Measurements from ENCODE around the gene ARHGAP30. TPM values are rescaled to one million over a fixed set of nuclear protein-coding genes. Genes with fewer than 3 reads are reported as not detected.

Gene ARHGAP30
- total RNA-seq, 2 donors from 2014 or later: 0.07 to 0.13 TPM

DNA sequence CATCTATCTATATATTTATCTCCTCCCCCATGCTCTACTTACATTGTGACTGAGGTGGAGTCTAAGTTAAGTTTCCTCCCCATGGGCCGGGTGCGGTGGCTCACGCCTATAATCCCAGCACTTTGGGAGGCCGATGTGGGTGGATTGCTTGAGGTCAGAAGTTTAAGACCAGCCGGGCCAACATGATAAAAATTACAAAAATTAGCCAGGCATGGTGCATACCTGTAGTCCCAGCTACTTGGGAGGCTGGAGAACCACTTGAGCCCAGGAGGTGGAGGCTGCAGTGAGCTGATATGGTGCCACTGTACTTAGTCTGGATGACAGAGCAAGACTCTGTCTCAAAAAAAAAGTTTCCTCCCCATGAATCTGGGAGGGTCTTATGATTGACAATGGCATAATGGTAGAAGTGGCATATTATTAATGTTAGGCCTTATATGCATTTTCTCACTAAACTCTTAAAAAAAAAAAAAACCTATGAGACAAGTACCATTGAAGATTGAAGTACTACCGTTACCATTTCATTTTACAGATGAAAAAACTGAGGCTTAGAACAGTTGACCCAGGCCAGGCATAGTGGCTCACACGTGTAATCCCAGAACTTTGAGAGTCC lies 60.0 kb downstream of the ARHGAP30 start:
- peaks cover 49% of the 10 kb centered on the region for H3K36me3 ChIP-seq (ENCODE audit: control insufficient read depth, insufficient read depth, low read length)
- no peak overlapping the region for H3K9ac ChIP-seq (ENCODE audit: extremely low read depth, low read length, poor library complexity, severe bottlenecking)
- DNase-seq: no peak
- no peak overlapping the region for H3K4me3 ChIP-seq (ENCODE audit: low read length)
- Mint-ChIP-seq H3K4me1 (peaks cover 30% of the 10 kb centered on the region), H3K27me3 (ENCODE audit: insufficient read depth) (no peaks in the 10 kb centered on the region), H3K4me3 (no peak overlapping the region), H3K27ac (no peak overlapping the region), H3K36me3 (ENCODE audit: low read depth) (peaks cover 41% of the 10 kb centered on the region), H3K9me3 (no peaks in the 10 kb centered on the region)
- peaks cover 4% of the 10 kb centered on the region for H3K4me1 ChIP-seq (ENCODE audit: control insufficient read depth, insufficient read depth, low read length)
- no peaks in the 10 kb centered on the region for H3K27me3 ChIP-seq (ENCODE audit: control insufficient read depth, insufficient read depth, low read length, poor library complexity, severe bottlenecking)
- 92% methylated on average over 6 to 7 of the region's 7 CpGs for WGBS, 2 experiments (ENCODE audit: insufficient coverage in 1 of 2, insufficient read length in 1 of 2)
- TF ChIP-seq, protein P1, sequence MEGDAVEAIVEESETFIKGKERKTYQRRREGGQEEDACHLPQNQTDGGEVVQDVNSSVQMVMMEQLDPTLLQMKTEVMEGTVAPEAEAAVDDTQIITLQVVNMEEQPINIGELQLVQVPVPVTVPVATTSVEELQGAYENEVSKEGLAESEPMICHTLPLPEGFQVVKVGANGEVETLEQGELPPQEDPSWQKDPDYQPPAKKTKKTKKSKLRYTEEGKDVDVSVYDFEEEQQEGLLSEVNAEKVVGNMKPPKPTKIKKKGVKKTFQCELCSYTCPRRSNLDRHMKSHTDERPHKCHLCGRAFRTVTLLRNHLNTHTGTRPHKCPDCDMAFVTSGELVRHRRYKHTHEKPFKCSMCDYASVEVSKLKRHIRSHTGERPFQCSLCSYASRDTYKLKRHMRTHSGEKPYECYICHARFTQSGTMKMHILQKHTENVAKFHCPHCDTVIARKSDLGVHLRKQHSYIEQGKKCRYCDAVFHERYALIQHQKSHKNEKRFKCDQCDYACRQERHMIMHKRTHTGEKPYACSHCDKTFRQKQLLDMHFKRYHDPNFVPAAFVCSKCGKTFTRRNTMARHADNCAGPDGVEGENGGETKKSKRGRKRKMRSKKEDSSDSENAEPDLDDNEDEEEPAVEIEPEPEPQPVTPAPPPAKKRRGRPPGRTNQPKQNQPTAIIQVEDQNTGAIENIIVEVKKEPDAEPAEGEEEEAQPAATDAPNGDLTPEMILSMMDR (conservative IDR thresholded peaks at IDR 0.05): no peak
- H3K9me3 ChIP-seq (ENCODE audit: control insufficient read depth, low read length): no peaks in the 10 kb centered on the region
- no peak overlapping the region for H3K27ac ChIP-seq (ENCODE audit: low read depth, low read length)

DNA sequence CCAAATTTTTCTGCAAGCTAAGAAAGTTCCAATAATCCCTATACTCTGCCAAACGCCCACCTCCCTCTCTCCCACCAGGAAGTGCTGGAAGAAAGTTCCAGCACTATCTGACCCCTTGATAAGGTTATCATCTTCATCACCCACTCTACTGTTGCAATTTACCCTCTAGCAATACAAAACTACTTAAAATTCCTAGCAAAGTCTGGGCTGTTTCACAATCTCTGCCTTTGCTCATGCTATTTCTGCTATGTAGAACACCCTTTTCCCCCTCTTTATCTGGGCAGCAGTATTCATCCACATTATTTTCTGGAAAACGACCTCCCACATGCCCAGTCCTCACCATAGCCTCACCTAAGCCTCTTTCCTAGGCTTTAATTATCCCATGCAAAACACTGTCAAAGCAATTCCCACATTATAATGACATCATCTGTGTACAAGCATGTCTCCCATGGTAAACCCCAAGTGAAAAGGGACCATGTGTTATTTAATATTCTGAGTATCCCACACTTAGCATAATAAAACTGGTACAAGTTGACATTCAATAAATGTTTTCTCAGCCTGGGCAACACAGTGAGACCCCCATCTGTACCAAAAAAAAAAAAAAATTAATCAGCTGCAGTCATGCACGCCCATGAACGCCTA lies 60.7 kb downstream of the ARHGAP30 start:
- H3K36me3 ChIP-seq (ENCODE audit: control insufficient read depth, insufficient read depth, low read length): peaks cover 43% of the 10 kb centered on the region
- Mint-ChIP-seq H3K4me3 (no peak overlapping the region), H3K4me1 (peaks cover 27% of the 10 kb centered on the region), H3K9me3 (no peaks in the 10 kb centered on the region), H3K27ac (peak overlapping the region; percentile 4), H3K27me3 (ENCODE audit: insufficient read depth) (no peaks in the 10 kb centered on the region), H3K36me3 (ENCODE audit: low read depth) (peaks cover 35% of the 10 kb centered on the region)
- no peaks in the 10 kb centered on the region for H3K27me3 ChIP-seq (ENCODE audit: control insufficient read depth, insufficient read depth, low read length, poor library complexity, severe bottlenecking)
- no peak for DNase-seq
- peaks cover 4% of the 10 kb centered on the region for H3K4me1 ChIP-seq (ENCODE audit: control insufficient read depth, insufficient read depth, low read length)
- H3K4me3 ChIP-seq (ENCODE audit: low read length): no peak overlapping the region
- no peaks in the 10 kb centered on the region for H3K9me3 ChIP-seq (ENCODE audit: control insufficient read depth, low read length)
- TF ChIP-seq, protein P1 (conservative IDR thresholded peaks at IDR 0.05): no peak
- no peak overlapping the region for H3K27ac ChIP-seq (ENCODE audit: low read depth, low read length)
- WGBS, 2 experiments (ENCODE audit: insufficient coverage in 1 of 2, insufficient read length in 1 of 2): 81 to 95% methylated on average over 2 to 4 of the region's 4 CpGs
- no peak overlapping the region for H3K9ac ChIP-seq (ENCODE audit: extremely low read depth, low read length, poor library complexity, severe bottlenecking)

DNA sequence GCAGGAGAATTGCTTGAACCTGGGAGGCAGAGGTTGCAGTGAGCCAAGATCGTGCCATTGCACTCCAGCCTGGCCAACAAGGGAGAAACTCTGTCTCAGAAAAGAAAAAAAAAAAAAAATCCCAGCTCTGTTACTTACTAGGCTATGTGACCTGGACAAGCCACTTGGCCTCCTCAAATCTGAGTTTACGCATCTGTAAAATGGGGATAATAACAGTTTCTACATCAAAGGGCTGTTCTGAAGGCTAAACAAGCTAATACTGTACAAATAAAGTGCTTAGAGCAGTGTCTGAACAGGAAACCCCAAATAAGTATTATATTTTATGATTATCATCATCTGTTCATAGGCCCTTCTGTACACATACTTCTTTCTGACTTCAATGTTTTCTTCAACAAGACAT lies 62.3 kb downstream of the ARHGAP30 start:
- H3K27me3 Mint-ChIP-seq (ENCODE audit: insufficient read depth): no peaks in the 10 kb centered on the region
- H3K4me3 Mint-ChIP-seq: no peak overlapping the region
- no peaks in the 10 kb centered on the region for H3K9me3 Mint-ChIP-seq
- Histone ChIP-seq H3K9ac (ENCODE audit: extremely low read depth, low read length, poor library complexity, severe bottlenecking) (no peak overlapping the region), H3K4me1 (ENCODE audit: control insufficient read depth, insufficient read depth, low read length) (no peaks in the 10 kb centered on the region), H3K4me3 (ENCODE audit: low read length) (no peak overlapping the region), H3K9me3 (ENCODE audit: control insufficient read depth, low read length) (no peaks in the 10 kb centered on the region), H3K36me3 (ENCODE audit: control insufficient read depth, insufficient read depth, low read length) (peaks cover 32% of the 10 kb centered on the region), H3K27ac (ENCODE audit: low read depth, low read length) (no peak overlapping the region), H3K27me3 (ENCODE audit: control insufficient read depth, insufficient read depth, low read length, poor library complexity, severe bottlenecking) (no peaks in the 10 kb centered on the region)
- peaks cover 28% of the 10 kb centered on the region for H3K36me3 Mint-ChIP-seq (ENCODE audit: low read depth)
- 93 to 100% methylated on average over 2 of the region's 2 CpGs for WGBS, 2 experiments (ENCODE audit: insufficient coverage in 1 of 2, insufficient read length in 1 of 2)
- no peak overlapping the region for H3K27ac Mint-ChIP-seq
- DNase-seq: no peak
- TF ChIP-seq, protein P1 (conservative IDR thresholded peaks at IDR 0.05): no peak
- H3K4me1 Mint-ChIP-seq: peaks cover 16% of the 10 kb centered on the region
